Breast epithelium (tissue), 3 donors: Measurements from ENCODE around the gene HMGCLL1.

Experiments used
- CTCF ChIP-seq, 3 donors: fragments of 450-650 bp; IDR thresholded peaks; one replicate each; pipeline ENCODE4 v1.5.1; 2016 to 2017; ENCODE audit warnings: antibody characterized with exemption in 3 of 3, mild to moderate bottlenecking in 3 of 3, moderate library complexity in 3 of 3
- POLR2A ChIP-seq: fragments of 450-650 bp; IDR thresholded peaks from one replicate; pipeline ENCODE4 v1.6.1; 2016; ENCODE audit warnings: antibody characterized with exemption, mild to moderate bottlenecking, moderate library complexity
- POLR2AphosphoS5 ChIP-seq, 3 donors: sonication (generic); formaldehyde crosslinking; IDR thresholded peaks; one replicate each; pipeline ENCODE4 v1.6.1; 2017; ENCODE audit warnings: antibody characterized with exemption in 3 of 3

- no peak for TF ChIP-seq CTCF (IDR thresholded peaks at IDR 0.05)
- no peak for TF ChIP-seq POLR2A
- TF ChIP-seq POLR2AphosphoS5 (IDR thresholded peaks at IDR 0.05) = no peak
Measured at GRCh38 chr6:55604021-55604420, 25.0 kb upstream of the HMGCLL1 start.
